Measurements from ENCODE around the gene AUH.
"Not testable (repeated sequence)": the region's sequence is repeated elsewhere in the genome, so short reads cannot be mapped to it uniquely, and the experiment has no call there.

Gene AUH

DNA sequence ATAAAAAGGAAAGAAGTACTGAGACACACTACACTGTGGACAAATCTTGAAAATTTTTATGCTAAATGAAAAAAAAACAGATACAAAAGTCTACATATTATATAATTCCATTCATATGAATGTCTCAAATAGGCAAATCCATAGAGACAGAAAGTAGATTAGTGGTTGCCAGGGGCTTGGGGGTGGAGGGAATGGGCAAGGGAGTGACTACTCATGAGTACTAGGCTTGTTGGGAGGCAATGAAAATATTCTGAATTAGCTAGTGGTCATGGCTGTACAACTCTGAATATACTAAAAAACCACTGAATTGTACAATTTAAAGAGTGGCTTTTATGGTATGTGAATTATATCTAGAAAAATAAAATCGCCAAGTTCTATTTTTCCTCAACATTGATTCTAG, 154.9 kb downstream of the AUH start:
- DNase-seq, result peak; percentile 66

DNA sequence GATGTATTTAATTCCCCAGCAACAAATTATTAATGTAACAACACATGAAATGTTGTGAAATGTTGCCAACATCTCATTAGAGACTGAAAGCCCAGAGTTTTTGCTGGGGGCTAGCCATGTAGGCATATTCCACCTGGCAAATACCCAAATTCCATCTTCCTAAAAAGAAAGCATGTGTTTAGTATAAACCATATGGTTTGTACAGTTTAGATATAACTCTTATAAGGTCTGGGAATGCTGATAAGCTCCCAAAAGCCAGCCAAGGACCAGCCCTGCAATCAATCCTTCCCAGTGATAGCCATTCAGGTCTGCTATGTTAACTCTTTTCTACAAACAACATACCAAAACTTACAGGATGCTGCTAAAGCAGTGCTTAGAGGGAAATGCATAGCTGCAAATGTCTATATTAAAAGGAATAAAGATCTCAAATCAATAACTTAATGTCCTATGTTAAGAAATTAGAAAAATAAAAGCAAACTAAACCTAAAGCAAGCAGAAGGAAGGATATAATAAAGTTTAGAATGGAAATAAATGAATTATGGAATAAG, 158.9 kb downstream of the AUH start:
- no peak for DNase-seq

DNA sequence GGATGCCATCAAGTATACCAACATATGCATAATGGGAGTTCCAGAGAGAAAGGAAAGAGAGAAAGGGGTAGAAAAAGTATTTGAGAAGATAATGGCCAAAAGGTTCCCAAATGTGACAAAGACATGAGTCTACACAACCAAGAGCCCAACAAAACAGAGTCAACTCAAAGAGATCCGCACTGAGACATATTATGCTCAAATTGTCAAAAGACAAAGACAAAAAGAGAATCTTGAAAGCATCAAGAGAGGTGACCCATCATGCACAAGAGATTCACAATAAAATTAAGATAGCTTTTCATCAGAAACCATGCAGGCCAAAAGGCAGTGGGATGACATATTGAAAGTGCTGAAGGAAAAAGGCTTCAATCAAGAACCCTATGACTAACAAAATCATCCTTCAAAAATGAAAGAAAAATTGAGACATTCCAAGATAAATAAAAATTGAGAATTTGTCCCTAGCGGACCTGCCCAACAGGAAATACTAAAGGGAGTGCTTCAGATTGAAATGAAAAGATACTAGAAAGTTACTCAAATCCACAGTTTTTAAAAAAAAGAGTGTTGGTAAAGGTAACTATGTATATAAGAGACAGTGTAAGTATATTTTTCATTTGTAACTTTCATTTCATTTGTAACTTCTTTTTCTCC, 160.9 kb downstream of the AUH start:
- no peak for DNase-seq

DNA sequence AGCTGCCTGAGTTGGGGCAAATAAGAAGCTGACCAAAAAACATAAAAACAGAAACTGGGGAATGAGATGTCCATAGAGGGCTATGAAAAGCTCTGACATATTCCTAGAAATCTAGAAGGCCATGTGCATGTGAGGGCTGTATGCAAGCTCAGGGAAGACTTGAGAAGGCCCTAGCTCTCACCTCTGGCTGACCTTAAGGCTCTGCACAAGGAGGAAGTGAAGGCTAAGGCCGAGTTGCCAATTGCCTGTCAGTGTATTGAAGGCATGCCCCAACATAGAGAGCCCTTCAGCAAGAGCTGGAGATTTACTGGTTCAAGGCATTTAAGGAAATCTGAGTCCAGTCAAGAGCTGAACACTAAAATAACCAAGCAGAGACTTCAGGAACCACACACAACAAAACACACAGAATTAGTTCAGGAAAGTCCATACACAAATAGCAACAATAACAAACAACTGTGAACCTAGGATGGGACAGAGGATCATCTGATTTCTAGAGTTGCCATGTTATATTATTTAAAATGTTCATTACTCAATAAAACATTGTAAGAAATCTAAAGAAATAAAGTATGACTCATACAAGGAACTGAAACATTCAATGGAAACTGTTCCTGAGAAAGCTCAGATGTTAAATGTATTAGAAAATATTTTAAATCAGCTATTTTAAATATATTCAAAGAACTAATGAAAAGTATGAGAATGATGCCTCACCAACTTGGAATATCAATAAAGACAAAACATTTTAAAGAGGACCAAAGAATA, 161.8 kb downstream of the AUH start:
- no peak for DNase-seq

DNA sequence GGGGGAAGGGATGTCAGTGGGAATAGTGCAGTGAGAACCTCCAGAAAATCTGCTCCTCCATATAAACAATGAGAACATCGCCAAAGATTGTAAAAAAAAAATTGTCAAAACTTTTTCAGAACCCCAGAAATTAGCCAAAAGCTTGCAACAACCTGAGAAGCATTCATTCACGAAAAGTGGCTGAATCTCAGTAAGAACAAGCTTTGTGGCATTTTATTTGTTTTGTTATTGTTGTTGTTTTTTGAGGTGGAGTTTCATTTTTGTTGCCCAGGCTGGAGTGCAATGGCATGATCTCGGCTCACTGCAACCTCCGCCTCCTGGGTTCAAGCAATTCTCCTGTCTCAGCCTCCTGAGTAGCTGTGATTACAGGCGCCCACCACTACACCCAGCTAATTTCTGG, 162.8 kb downstream of the AUH start:
- DNase-seq, result not testable (repeated sequence)

DNA sequence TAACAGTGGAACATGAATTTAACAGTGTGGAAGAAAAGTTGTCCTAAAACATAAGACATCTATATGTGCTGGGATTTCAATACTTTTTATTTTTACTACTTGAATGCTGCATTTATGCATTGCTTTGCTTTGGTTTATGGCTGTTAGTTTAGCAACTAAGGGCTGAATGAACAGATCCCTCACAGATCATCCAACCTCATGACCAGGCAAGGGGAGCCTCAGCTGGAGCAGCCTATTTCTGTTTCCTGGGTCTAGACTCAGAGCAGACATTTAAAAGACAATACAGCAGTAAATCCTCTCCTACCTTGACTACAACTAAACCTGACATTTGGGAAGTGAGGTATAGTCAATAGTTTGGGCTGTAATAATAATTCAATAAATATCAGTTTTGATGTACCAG, 163.3 kb downstream of the AUH start:
- DNase-seq, result no peak

DNA sequence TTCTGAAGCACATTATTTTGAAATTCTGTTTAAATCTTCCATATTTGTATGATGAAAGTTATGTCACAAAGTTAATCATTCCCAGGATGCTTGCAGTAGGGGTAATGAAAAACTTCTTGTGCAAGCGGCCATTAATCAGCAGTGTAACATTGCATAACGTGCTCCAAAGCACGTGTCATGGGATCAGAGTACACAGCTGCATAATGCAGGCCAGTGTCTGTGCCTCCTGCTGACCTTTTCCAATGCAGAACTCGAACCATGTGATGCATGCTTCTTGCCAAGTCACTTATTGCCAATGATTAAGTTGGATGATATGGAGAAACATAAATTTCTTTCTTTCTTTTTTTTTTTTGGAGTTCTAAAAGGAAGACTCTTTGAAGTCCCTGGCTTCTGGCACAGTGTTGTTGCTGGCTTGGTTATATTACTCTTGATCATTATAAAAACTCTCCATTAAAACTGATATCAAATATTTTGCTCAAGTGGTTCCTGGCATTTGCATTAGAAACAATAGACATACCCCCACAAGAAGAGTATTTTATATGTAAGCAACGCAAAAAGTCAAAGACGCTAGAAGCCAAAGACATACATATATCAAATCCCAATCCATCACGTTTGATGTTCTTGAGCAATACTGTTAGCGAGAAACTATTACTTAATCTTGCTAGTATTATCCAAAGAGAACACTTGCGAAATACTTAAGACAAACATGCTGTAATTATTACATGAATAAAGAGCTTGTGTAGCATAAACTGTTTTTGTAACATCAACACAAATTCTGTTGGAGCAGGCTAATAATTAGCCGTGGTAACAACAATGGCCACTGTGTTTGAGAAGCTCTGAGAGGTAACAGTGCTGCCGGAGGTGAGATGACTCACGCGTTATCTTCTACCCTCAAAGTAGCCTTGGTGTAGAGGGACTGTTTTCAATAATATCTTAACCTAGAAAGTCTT, 164.2 kb downstream of the AUH start:
- DNase-seq, result peak; percentile 95

DNA sequence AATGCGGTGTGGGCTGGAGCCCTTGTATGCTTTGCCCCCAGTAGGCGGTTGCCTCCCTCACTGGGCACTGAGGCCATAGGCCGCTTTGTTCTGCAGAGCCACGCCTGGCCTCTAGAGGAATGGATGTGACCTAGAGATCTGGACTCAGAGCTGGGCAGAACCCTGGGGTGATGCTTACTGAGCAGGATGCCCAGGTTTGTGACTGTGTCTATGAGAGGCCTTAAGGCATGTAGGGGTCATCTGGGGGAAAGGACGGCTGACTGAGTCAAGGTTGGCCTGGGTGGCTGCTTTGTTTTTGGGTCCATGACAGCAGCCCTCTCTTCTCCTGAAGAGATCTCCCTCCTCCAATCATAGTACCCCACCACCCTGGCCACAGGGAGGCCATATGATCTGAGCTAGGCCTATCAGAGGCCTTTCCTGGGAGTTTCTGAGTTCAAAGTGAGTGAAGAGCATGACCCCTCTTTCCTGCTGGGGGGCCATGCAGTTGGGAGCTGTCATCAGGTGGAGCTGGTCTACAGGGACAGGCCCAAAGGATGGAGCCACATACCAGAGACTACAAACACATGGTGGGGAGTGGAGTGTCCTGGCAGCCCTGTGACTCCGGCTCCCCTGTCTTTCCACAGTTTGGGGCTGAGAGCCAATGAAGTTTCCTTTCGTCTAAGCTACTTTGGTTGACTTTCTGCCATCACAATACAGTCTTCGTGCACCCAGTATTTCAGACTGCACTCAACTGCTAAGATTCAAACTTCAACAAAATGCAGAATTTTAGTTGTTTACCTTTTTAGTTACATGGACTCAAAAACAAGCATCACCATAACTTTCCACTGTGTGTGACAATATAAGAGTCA, 165.4 kb downstream of the AUH start:
- DNase-seq, result no peak

DNA sequence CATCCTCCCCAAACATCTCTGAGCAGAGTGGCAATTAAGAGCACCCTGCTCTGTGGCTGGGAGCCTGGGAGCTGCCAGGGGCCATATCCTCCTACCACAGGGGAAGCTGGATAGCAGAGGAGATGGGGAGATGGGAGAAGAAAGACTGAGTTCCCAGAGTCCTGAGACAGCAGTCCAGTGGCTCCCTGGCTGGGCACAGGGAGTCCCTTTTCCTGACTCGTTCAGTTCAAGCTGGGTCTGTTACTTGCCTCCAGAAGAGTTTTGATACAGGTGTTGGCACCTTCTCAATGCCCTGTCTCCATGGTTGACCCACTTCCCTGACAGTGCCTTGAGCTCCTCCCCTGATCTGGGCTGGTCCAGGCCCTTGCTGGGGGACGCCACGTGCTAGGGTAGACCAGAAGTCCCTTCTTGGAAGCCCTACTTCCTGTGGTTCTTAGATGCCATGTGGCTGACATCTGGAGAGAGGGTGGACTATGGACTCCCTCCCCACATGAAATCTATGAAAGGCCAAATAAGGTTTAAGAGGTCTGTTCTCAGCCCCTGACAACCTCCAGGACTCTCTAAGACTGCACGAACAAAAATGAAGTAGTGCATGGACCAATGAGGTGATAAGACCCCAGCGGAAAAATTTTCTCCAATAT, 166.2 kb downstream of the AUH start:
- DNase-seq, result no peak

DNA sequence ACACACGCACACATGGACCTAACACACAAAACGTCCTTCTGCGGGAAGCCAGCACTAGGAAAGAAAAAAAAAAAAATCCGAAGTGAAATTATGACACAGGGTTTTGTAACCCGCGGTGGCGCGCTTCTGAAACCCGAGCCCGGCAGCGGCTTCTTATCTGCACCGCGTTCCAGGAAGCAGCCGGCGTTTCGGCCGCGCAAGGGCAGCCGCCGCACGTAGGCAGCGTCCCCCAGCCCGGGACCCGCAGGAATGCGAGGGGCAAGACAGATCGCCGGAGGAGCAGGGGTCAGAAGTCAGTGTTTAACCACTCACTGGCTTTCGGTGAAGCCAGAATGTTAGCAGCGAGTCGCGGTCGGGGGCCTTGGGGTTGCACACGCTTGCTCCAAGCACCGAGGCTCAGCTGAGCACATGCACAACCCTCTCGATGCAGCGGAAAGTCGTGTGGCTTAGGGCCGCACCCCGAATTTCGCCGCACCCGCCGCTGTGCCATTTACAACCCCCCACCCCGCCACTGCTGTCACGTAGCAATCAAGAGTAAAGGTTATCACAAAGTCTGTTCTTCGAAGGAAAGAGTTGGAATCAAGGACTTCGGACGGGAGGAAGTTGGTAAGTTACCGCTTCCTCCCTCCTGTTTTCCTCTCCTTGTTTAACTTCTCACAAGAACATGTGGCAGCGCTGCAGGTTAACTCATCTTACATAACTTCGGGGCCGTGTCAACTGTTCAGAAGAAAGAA, 167.9 kb downstream of the AUH start:
- peak; percentile 88 for DNase-seq

DNA sequence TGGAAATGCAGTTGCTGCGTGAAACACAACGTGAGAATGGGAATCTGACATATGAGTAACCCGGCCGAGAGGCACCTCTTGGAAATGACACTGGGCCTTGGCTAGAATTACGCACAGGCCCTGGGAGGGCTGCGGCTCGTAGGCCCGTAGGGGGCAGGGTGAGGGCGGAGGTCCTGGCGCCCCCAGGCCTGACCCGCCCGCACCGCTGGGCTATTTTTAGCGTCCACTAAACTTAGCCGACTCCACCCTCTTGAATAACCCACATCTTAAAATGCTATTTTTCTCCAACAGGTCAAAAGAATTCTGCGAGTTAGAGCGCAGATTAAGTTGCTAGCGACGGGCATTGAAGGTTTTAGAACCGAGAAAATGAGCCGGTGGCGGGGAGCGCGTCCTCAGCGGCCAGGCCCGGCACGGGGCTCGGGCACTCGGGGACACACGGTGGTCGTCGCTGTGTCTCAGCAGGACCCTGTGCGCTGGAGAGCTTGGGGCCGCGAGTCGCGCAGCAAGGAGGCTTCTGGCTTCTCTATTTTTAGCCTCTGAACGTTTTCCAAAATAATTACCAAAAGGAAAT, 168.5 kb downstream of the AUH start:
- DNase-seq, result peak; percentile 99

DNA sequence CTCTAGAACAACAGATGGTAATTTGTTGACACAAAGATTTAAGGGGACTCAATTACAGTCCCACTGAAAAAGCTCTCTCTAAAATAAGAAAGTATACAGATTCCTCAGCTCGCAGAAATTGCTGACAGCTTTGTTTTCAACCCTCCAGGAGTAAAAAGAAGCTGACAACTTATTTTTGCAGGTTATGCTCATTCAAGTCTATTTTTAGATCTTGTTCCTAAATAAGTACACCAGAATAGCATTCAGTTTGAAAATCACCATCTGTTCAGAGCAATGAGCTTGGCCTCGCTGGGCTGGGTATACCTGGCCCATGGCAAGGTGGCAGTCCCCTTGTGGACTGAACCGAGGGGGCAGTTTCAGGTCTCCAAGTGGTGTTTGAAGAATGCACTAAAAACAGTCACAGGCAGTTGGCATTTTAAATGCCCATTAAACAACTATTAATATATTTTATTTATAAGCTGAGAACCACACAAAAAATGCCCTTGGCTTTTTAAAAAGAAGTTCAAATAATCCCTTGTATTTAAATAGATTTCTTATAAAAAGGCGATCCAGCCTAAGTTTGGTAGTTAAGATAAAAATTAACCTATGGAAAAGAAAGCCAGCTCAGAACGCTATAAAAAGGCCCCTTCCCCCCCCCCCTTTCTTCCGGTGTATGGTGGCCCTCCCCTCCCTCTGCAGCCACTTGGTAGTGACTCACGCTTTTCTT, 169.2 kb downstream of the AUH start:
- DNase-seq, result no peak

DNA sequence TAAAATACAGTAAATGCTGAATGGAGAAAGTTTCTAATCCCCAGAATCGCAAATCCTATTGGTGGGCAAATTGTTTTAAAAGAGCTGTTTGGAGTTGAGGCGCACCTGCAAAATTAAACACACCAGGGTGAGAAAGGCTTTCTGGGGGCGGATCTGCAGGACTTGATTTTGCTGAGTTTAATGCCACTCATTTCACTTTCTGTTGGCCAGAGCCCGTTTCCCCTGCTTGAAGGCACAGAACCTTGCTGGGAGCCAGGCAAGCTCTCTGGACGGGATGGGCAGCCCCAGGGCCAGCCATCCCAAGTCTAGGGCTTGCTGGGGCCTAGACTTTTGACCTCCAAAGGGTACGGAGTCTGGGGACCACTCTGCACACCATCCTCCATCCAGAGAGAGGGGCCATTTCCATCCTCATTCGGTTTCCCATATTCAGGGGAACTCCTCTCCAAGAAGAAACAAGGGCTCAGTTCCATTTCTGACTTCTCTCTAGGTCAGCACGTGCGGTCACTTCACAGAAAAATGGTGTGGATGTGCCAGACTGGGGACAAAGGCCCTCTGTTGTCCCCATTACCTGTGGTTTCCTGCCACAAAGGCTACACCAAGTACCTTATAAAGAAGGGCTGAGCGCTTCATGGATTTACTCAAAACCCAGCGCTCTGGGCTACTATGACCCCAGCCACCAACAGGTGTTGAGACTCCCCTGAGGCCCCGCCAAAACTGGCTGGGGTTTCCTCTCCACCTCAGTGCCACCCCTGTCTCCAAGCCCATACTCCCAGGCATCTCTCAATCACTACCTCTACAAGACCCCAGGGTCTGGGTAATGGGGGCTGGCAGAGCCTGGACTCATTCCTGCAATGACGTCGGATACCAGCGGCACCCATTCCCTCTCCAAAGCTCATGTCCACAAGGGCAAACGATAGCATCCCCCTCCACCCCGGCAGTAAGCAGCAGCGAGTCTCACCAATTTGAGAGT, 170.0 kb downstream of the AUH start:
- no peak for DNase-seq

DNA sequence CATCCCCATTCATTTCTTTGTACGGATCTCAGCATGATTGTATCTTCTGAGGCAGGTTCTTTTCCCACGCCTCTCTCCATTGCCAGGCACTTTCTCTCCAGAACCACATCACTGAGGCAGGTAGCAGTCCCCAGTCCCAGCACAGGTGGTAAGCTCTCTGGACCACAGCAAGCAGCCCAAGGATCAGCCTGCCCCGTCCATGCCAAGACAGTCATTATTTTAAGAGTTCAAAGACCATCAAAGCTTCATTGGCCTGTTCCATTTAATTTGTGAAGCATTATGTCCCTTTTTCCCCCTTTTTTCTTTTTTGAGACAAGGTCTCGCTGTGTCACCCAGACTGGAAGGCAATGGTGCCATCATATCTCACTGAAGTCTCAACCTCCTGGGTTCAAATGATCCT, 171.7 kb downstream of the AUH start:
- no peak for DNase-seq

DNA sequence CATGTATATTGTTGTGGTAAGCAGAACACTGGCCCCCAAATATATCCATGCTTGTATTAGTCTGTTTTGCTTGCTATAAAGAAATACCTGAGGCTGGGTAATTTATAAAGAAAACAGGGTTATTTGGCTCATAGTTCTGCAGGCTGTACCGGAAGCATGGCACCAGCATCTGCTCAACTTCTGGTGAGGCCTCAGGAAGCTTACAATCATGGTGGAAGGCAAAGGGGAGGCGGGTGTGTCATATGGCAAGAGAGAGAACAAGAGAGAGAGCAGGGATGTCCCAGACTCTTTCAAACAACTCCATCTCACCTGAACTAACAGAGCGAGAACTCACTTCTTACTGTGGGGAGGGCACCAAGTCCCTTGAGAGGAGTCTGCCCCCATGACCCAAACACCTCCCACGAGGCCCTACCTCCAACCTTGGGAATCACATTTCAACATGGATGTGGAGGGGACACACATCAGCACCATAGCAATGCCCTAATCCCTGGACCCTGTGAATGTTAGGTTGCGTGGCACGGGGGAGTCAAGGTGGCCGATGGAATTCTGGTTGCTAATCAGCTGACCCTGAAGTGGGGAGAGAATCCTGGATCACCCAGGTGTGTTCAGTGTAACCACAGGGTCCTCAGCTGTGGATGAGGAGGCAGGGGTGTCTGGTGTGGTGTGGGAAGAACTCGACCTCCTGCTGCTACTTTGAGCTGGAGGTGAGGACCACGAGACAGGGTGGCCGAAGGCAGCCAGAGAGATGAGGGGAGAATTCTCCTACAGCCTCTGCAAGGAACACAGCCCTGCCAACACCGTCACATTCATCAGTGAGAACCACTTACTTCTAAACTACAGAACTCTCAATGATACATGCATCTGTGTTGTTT, 172.8 kb downstream of the AUH start:
- no peak for DNase-seq

DNA sequence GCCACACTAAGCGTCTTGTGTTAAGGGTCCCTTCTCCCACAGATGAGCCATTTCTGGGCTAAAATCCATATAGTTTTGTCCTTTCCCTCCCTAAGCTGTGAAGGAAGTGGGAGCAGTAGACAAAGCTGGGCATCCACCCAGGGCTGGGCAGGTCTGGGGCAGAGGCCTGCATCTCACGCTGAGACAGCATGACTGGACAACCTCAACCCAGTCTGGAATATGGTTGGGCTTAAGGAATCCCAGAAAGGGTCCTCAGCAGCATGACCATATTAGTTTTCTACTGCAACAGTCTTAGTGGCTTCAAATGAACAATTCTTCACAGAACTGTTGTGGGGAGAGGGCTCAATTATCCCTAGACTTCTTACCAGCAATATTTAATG, 173.8 kb downstream of the AUH start:
- DNase-seq, result peak; percentile 87

DNA sequence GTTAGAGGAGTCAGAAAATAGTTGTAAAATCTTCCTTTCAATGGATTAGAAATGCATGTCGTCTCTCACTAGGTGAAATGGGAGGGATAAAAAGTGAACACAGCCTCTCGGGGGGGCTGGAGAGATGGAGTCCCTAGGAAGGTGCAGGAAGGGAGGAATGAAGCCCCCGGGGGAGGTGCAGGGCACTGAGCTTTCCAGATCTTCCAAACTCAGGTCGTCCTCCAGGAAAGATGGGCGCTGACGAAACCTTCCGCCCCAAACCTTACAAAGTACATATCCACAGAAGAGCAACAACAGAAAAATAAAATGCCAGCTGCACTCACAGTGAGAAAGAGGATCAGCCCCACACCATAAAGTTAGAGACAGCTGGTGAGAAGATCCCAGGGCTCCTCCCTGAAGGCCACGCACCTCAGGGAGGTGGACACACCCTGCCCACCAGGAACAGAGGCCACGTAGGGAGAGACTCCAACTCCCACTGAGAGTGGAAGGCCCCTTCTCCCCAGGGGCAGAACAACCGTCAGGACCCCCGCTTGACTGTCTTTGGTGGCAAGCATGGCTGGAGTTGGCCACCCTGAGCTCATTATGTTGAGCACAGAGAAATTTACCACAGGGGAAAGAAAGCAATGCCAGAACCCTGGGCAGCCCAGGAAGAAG, 174.3 kb downstream of the AUH start:
- no peak for DNase-seq
